Activated B cell treated with CpG ODN at 0.5 μM for 24 hours (primary cell): ENCODE data around the gene ESAM. TPM values are rescaled to one million over a fixed set of nuclear protein-coding genes. Genes with fewer than 3 reads are reported as not detected.

Experiments used
- ATAC-seq: fragments of 200-7000 bp; cut with Tn5 transposase; one replicate; pipeline ENCODE4 v1.10.0; 2021; ENCODE audit warnings: low read depth, mild to moderate bottlenecking, moderate library complexity
- CTCF ChIA-PET: fragments of 350-600 bp; sonication (Branson Sonifier 250); formaldehyde crosslinking; loops from one replicate; lab custom pipeline; 2021; ENCODE audit warnings: antibody characterized with exemption; lab: Charles Lee
- POLR2A ChIA-PET: fragments of 350-600 bp; sonication (Branson Sonifier 250); formaldehyde crosslinking; loops from one replicate; lab custom pipeline; 2021; ENCODE audit warnings: antibody characterized with exemption; lab: Charles Lee
- DNase-seq: peaks from one replicate; pipeline ENCODE4 v3.0.0; 2022
- H3K27ac Mint-ChIP-seq: one replicate; pipeline ENCODE4 v1.8.0; 2020; ENCODE audit warnings: mixed read lengths
- H3K27me3 Mint-ChIP-seq: one replicate; pipeline ENCODE4 v1.8.0; 2021; ENCODE audit warnings: mixed read lengths
- H3K36me3 Mint-ChIP-seq: one replicate; pipeline ENCODE4 v1.8.0; 2021; ENCODE audit warnings: low read depth, mixed read lengths
- H3K4me1 Mint-ChIP-seq: one replicate; pipeline ENCODE4 v1.8.0; 2021; ENCODE audit warnings: mixed read lengths
- H3K4me3 Mint-ChIP-seq: one replicate; pipeline ENCODE4 v1.8.0; 2020; ENCODE audit warnings: mild to moderate bottlenecking, mixed read lengths
- H3K9me3 Mint-ChIP-seq: one replicate; pipeline ENCODE4 v1.8.0; 2020; ENCODE audit warnings: mixed read lengths
- CTCF ChIP-seq: fragments of 200-600 bp; IDR thresholded peaks from one replicate; pipeline ENCODE4 v1.8.0; 2022; ENCODE audit warnings: antibody characterized with exemption, mild to moderate bottlenecking
- intact Hi-C: fragments of 100-400 bp; cut with micrococcal nuclease; formaldehyde crosslinking; loops from one replicate; pipeline ENCODE4 v1.15.1; 2024
- total RNA-seq: library from RNA; stranded (reverse); gene quantifications from 2 replicates; pipeline ENCODE4 v1.2.3, GENCODE V29; 2022

ESAM gene
- total RNA-seq, 1 donor from 2014 or later: 2.3 TPM

- Mint-ChIP-seq H3K27me3 (peaks cover 2% of the 10 kb centered on the region), H3K27ac (no peak overlapping the region), H3K36me3 (peaks cover 3% of the 10 kb centered on the region), H3K4me1 (peaks cover 41% of the 10 kb centered on the region), H3K4me3 (no peak overlapping the region), H3K9me3 (no peaks in the 10 kb centered on the region)
- no peak for TF ChIP-seq CTCF
- DNase-seq: no peak
- ChIA-PET CTCF (interaction anchor here (1.5 to 2.0 kb wide), 2 partner anchors 10 to 83 kb away, joined by 3 to 7 read pairs; partner anchors contain the start of genes SIAE and SPA17), POLR2A (no interaction called here)
- intact Hi-C loops: no loop called here
- ATAC-seq: no peak
These were observed 5.3 kb downstream of the ESAM start for GRCh38 chr11:124756753-124757227.

GRCh38 chr11:124756033-124756752, 5.9 kb downstream of the ESAM start:
- no peak for DNase-seq
- intact Hi-C loops: no loop called here
- Mint-ChIP-seq H3K4me3 (no peak overlapping the region), H3K4me1 (peaks cover 35% of the 10 kb centered on the region), H3K27ac (no peak overlapping the region), H3K9me3 (no peaks in the 10 kb centered on the region), H3K27me3 (peaks cover 2% of the 10 kb centered on the region), H3K36me3 (peaks cover 3% of the 10 kb centered on the region)
- no peak for TF ChIP-seq CTCF
- no peak for ATAC-seq
- POLR2A ChIA-PET: interaction anchor here (1.0 kb wide), 1 partner anchor 9 kb away, joined by 3 read pairs; no protein-coding TSS in a partner anchor
- CTCF ChIA-PET: interaction anchor here (1.5 to 2.0 kb wide), 2 partner anchors 9 to 83 kb away, joined by 3 to 7 read pairs; partner anchors contain the start of genes SIAE and SPA17

- no peak for TF ChIP-seq CTCF
- H3K27me3 Mint-ChIP-seq: peaks cover 3% of the 10 kb centered on the region
- peaks cover 3% of the 10 kb centered on the region for H3K36me3 Mint-ChIP-seq
- CTCF ChIA-PET: interaction anchor here (1.1 to 1.6 kb wide), 2 partner anchors 86 to 131 kb away, joined by 3 to 4 read pairs; no protein-coding TSS in a partner anchor
- ATAC-seq: no peak
- no peaks in the 10 kb centered on the region for H3K9me3 Mint-ChIP-seq
- no peak overlapping the region for H3K27ac Mint-ChIP-seq
- no peak overlapping the region for H3K4me3 Mint-ChIP-seq
- no peak for DNase-seq
- POLR2A ChIA-PET: interaction anchor here (1.0 kb wide), 1 partner anchor 8 kb away, joined by 3 read pairs; no protein-coding TSS in a partner anchor
- intact Hi-C loops: no loop called here
- H3K4me1 Mint-ChIP-seq: peaks cover 28% of the 10 kb centered on the region
These were observed 7.4 kb downstream of the ESAM start for GRCh38 chr11:124754710-124755109.

GRCh38 chr11:124754309-124754708, 7.8 kb downstream of the ESAM start:
- ChIA-PET POLR2A (no interaction called here), CTCF (interaction anchor here (1.1 to 1.6 kb wide), 2 partner anchors 85 to 131 kb away, joined by 3 to 4 read pairs; no protein-coding TSS in a partner anchor)
- ATAC-seq (no peak), DNase-seq (no peak)
- Mint-ChIP-seq H3K27me3 (peaks cover 3% of the 10 kb centered on the region), H3K4me1 (peaks cover 29% of the 10 kb centered on the region), H3K9me3 (no peaks in the 10 kb centered on the region), H3K36me3 (peaks cover 3% of the 10 kb centered on the region), H3K4me3 (no peak overlapping the region), H3K27ac (no peak overlapping the region)
- no peak for TF ChIP-seq CTCF
- intact Hi-C loops: no loop called here

GRCh38 chr11:124753624-124754023, 8.5 kb downstream of the ESAM start:
- no peaks in the 10 kb centered on the region for H3K9me3 Mint-ChIP-seq

More at GRCh38 chr11:124753624-124754023, 8.5 kb downstream of the ESAM start:
- intact Hi-C loops: no loop called here
- no peak for TF ChIP-seq CTCF
- POLR2A ChIA-PET: no interaction called here
- DNase-seq: no peak
- H3K4me1 Mint-ChIP-seq: peaks cover 29% of the 10 kb centered on the region
- H3K36me3 Mint-ChIP-seq: peaks cover 3% of the 10 kb centered on the region
- ATAC-seq: no peak
- peaks cover 3% of the 10 kb centered on the region for H3K27me3 Mint-ChIP-seq
- CTCF ChIA-PET: interaction anchor here (1.1 to 1.6 kb wide), 2 partner anchors 85 to 130 kb away, joined by 3 to 4 read pairs; no protein-coding TSS in a partner anchor
- H3K4me3 Mint-ChIP-seq: no peak overlapping the region
- H3K27ac Mint-ChIP-seq: no peak overlapping the region
